Measurements from ENCODE around the gene GRB2. TPM values are rescaled to one million over a fixed set of nuclear protein-coding genes. Genes with fewer than 3 reads are reported as not detected.

Gene GRB2
- total and polyA plus RNA-seq, 2 of the 8 experiments (the other 6 are each of a cell fraction or from before 2014, with no cell fraction given): 44.2 to 101 TPM

DNA sequence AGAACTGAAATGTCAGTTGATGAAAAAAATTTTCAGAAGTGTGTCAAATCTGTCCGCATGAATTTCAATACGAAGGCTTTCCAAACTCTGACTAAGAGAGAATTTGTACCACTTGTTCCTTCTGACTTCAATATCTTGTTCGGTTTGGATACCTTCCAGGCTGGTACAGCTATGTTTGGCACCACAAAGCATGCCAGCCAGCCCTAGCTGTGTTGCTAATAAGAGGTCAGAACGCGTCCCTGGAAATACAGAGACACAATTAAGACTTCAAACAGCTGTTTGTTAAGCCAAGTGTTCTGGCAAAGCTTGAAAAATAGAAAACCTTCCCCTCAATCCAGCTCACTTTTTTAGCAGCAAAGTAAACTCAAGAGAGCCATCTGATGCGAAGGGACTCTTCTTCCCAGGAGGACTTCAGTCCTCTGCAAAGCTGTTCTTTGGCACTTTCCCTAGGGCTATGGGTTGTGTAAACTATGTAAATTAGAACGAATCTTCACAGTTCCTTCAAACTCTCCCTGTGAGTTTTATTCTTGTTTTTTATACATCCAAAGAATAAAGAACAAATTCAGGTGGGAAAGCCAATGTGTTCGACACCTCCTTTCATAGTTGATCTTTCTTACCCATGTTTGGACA is 35.1 kb downstream of the GRB2 start:
- ChIA-PET POLR2A (ENCODE audit: partially characterized antibody) (interaction anchor here (0.6 to 2.5 kb wide), 3 partner anchors 18 to 382 kb away, joined by 3 to 10 read pairs (median 3); no protein-coding TSS in a partner anchor), CTCF (ENCODE audit: partially characterized antibody) (interaction anchor here (1.1 to 2.9 kb wide), 3 partner anchors 12 to 48 kb away, joined by 3 to 14 read pairs (median 12); no protein-coding TSS in a partner anchor)
- Histone ChIP-seq H2BK120ac (replicated peaks; ENCODE audit: low read depth, low read length) (no peak overlapping the region), H4K8ac (ENCODE audit: extremely low read depth, insufficient read depth, low read length) (no peak overlapping the region), H3K36me3 (ENCODE audit: control insufficient read depth in 2 of 4, insufficient read depth in 4 of 4, low read length in 3 of 4) (no peaks in the 10 kb centered on the region; a peak in 1 of 8 replicates), H3K18ac (ENCODE audit: extremely low read depth, low read length) (no peak overlapping the region), H3K79me1 (ENCODE audit: low read depth, low read length) (peaks cover 12% of the 10 kb centered on the region), H3K23ac (ENCODE audit: insufficient read length) (no peak overlapping the region), H3K4me3 (ENCODE audit: extremely low read depth in 1 of 4, insufficient read depth in 2 of 4, low read depth in 3 of 4, low read length in 4 of 4) (no peak overlapping the region), H4K20me1 (replicated peaks in 1 of 2; ENCODE audit: control insufficient read depth in 1 of 2, insufficient read depth in 2 of 2, low read length in 2 of 2) (peaks cover 7 to 20% of the 10 kb centered on the region in 2 experiments), H2BK5ac (ENCODE audit: low read depth, low read length) (no peak overlapping the region), H3K56ac (replicated peaks; ENCODE audit: insufficient read length, low read depth, low read length) (no peak overlapping the region), H2BK15ac (ENCODE audit: low read length) (no peak overlapping the region), H2BK20ac (ENCODE audit: low read length) (no peak overlapping the region), H3K79me2 (ENCODE audit: control insufficient read depth in 1 of 2, insufficient read depth in 2 of 2, low read length in 2 of 2) (peaks cover 9 to 94% of the 10 kb centered on the region in 2 experiments), H3K4me2 (ENCODE audit: insufficient read depth in 1 of 2, low read depth in 2 of 2, low read length in 2 of 2) (no peak overlapping the region), H4K5ac (ENCODE audit: insufficient read length, low read depth, low read length) (no peak overlapping the region), H2BK12ac (ENCODE audit: low read depth, low read length) (no peak overlapping the region), H3K27me3 (replicated peaks in 1 of 4; ENCODE audit: control insufficient read depth in 3 of 4, extremely low read depth in 1 of 4, insufficient read depth in 3 of 4, low read length in 3 of 4) (no peaks in the 10 kb centered on the region), H4K91ac (replicated peaks; ENCODE audit: insufficient read length, low read length) (no peak overlapping the region), H3K23me2 (ENCODE audit: low read depth, low read length) (no peaks in the 10 kb centered on the region), H2AK5ac (ENCODE audit: low read depth, low read length) (no peak overlapping the region), H3K14ac (ENCODE audit: insufficient read length) (no peak overlapping the region), H3K4me1 (replicated peaks in 1 of 4; ENCODE audit: control insufficient read depth in 3 of 4, insufficient read depth in 4 of 4, low read length in 3 of 4) (peaks cover 0 to 9% (median 3%) of the 10 kb centered on the region in 4 experiments; a peak in 4 of 7 replicates), H3K9ac (replicated peaks in 1 of 4; ENCODE audit: extremely low read depth in 1 of 4, low read depth in 3 of 4, low read length in 3 of 4) (no peak overlapping the region), H3K4ac (replicated peaks; ENCODE audit: insufficient read length, low read depth, low read length) (no peak overlapping the region), H3K9me3 (ENCODE audit: insufficient read depth in 2 of 2, low read depth in 1 of 2, low read length in 1 of 2) (no peaks in the 10 kb centered on the region), H2AFZ (ENCODE audit: low read length) (no peak overlapping the region), H3K27ac (ENCODE audit: low read depth, low read length) (no peak overlapping the region)
- TF ChIP-seq TAF1 (IDR thresholded peaks at IDR 0.05; ENCODE audit: low read depth, low read length) (no peak), CTBP2 (IDR thresholded peaks at IDR 0.05; ENCODE audit: borderline replicate concordance, insufficient read depth, insufficient read length, low read length) (no peak), EP300 (IDR thresholded peaks at IDR 0.05; ENCODE audit: borderline replicate concordance in 1 of 2, low read depth in 2 of 2, low read length in 2 of 2) (no peak), CHD2 (IDR thresholded peaks at IDR 0.05; ENCODE audit: low read length) (no peak), NRF1 (IDR thresholded peaks at IDR 0.05; ENCODE audit: low read depth, low read length) (no peak), NANOG (IDR thresholded peaks at IDR 0.05; ENCODE audit: insufficient read depth, low read depth, low read length, poor library complexity, severe bottlenecking) (no peak)
- DNase-seq (ENCODE audit: low read depth in 1 of 2, low spot score in 2 of 2) (no peak), FAIRE-seq (no peak)
- 81% methylated on average over 8 of the region's 8 CpGs; no CpG with 5 or more reads in 1 of the 2 experiments for WGBS, 2 experiments (ENCODE audit: extremely low coverage in 1 of 2, insufficient coverage in 1 of 2, insufficient read length in 1 of 2, insufficient replicate concordance in 2 of 2, low coverage in 1 of 2, low lambda C conversion rate in 2 of 2, missing lambda C conversion rate in 1 of 2)

Data from H1 (cell line).